Measurements from ENCODE around the gene ZSWIM6.

DNA sequence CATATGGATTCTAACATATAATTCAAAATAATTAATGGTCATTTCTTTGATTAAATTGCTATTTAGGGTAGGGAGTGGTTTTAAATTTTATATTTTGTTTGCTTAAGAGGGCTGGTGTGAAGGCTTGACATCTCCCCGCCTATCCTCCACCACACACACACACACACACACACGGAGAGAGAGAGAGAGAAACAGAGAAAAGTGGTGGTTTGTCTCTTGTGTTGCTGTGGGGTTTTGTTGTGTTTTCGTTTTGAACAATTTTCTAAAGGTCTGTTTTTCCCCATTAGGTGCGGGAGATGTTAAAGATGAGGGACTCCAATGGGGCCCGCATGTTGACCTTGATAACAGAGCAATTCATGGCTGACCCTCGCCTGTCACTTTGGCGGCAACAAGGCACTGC, 161.9 kb downstream of the ZSWIM6 start:
- TF ChIP-seq EZH2phosphoT487 (IDR thresholded peaks at IDR 0.05; ENCODE audit: borderline replicate concordance, low read length) = no peak
- no peak for TF ChIP-seq EZH2 (IDR thresholded peaks at IDR 0.05; ENCODE audit: low read length, unreplicated experiment)
- TF ChIP-seq, protein P1, sequence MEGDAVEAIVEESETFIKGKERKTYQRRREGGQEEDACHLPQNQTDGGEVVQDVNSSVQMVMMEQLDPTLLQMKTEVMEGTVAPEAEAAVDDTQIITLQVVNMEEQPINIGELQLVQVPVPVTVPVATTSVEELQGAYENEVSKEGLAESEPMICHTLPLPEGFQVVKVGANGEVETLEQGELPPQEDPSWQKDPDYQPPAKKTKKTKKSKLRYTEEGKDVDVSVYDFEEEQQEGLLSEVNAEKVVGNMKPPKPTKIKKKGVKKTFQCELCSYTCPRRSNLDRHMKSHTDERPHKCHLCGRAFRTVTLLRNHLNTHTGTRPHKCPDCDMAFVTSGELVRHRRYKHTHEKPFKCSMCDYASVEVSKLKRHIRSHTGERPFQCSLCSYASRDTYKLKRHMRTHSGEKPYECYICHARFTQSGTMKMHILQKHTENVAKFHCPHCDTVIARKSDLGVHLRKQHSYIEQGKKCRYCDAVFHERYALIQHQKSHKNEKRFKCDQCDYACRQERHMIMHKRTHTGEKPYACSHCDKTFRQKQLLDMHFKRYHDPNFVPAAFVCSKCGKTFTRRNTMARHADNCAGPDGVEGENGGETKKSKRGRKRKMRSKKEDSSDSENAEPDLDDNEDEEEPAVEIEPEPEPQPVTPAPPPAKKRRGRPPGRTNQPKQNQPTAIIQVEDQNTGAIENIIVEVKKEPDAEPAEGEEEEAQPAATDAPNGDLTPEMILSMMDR (conservative IDR thresholded peaks at IDR 0.05; ENCODE audit: low read depth, low read length) = no peak

All from PC-3 (cell line).